ENCODE measurements around the gene AP1S1.
"Not testable (repeated sequence)": the region's sequence is repeated elsewhere in the genome, so short reads cannot be mapped to it uniquely, and the experiment has no call there.

DNA sequence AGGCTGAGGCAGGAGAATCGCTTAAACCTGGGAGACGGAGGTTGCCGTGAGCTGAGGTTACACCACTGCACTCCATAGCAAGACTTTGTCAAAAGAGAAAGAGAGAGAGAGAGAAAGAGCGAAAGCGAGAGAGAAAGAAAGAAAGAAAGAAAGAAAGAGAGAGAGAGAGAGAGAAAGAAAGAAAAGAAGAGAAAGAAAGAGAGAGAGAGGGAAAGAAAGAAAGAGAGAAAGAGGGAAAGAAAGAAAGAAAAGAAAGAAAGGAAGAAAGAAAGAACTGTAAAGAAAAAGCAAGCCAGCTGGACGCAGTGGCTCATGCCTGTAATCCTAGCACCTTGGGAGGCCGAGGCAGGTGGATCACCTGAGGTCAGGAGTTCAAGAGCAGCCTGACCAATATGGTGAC lies 41.1 kb upstream of the AP1S1 start:
- TF ChIP-seq, protein P1, sequence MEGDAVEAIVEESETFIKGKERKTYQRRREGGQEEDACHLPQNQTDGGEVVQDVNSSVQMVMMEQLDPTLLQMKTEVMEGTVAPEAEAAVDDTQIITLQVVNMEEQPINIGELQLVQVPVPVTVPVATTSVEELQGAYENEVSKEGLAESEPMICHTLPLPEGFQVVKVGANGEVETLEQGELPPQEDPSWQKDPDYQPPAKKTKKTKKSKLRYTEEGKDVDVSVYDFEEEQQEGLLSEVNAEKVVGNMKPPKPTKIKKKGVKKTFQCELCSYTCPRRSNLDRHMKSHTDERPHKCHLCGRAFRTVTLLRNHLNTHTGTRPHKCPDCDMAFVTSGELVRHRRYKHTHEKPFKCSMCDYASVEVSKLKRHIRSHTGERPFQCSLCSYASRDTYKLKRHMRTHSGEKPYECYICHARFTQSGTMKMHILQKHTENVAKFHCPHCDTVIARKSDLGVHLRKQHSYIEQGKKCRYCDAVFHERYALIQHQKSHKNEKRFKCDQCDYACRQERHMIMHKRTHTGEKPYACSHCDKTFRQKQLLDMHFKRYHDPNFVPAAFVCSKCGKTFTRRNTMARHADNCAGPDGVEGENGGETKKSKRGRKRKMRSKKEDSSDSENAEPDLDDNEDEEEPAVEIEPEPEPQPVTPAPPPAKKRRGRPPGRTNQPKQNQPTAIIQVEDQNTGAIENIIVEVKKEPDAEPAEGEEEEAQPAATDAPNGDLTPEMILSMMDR (IDR thresholded peaks at IDR 0.05; ENCODE audit: insufficient read depth, low read length), result not testable (repeated sequence)
- TF ChIP-seq, protein P2, sequence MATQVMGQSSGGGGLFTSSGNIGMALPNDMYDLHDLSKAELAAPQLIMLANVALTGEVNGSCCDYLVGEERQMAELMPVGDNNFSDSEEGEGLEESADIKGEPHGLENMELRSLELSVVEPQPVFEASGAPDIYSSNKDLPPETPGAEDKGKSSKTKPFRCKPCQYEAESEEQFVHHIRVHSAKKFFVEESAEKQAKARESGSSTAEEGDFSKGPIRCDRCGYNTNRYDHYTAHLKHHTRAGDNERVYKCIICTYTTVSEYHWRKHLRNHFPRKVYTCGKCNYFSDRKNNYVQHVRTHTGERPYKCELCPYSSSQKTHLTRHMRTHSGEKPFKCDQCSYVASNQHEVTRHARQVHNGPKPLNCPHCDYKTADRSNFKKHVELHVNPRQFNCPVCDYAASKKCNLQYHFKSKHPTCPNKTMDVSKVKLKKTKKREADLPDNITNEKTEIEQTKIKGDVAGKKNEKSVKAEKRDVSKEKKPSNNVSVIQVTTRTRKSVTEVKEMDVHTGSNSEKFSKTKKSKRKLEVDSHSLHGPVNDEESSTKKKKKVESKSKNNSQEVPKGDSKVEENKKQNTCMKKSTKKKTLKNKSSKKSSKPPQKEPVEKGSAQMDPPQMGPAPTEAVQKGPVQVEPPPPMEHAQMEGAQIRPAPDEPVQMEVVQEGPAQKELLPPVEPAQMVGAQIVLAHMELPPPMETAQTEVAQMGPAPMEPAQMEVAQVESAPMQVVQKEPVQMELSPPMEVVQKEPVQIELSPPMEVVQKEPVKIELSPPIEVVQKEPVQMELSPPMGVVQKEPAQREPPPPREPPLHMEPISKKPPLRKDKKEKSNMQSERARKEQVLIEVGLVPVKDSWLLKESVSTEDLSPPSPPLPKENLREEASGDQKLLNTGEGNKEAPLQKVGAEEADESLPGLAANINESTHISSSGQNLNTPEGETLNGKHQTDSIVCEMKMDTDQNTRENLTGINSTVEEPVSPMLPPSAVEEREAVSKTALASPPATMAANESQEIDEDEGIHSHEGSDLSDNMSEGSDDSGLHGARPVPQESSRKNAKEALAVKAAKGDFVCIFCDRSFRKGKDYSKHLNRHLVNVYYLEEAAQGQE (IDR thresholded peaks at IDR 0.05; ENCODE audit: insufficient replicate concordance, low read depth), result not testable (repeated sequence)

All from HL-60 (cell line).